ENCODE measurements around the gene RASSF5. TPM values are rescaled to one million over a fixed set of nuclear protein-coding genes. Genes with fewer than 3 reads are reported as not detected.
A peak's percentile ranks its signal among the peaks of the same experiment; 100 is the strongest.

The RASSF5 gene
- total and polyA plus RNA-seq, 2 donors (not counting 1 experiment from before 2014, with no cell fraction given), result 69.7 to 146 TPM

DNA sequence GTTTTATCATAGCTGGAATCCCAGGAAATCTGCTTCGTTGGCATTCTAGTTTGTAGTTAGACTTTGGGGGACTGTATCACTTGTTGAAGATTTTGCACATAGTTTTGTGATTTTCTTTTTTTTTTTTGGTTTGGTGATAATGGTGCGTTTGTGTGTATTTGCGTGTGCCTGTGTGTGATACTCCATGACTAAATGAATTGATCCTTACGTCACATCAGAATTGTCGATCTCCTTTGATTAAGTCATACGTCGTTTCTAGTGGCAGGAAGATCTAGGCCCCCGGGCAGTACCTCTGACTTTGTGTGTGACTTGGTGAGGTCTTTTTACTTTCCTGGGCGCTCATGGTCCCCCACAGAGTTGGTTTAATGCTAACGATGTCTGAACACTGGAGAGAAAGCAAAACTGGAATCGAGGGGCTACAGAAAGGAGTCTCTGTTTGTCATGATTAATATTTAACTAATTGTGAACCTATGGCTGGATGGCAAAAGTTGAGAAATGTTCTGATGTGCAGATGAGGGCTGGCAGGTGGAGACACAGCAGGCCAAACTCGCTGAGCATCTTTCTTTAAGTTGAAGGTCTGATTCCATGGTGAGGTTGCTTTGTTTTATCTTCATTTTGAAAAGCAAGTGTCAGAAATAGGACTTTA, 2.4 kb downstream of the RASSF5 start:
- Histone ChIP-seq H3K9me3 (ENCODE audit: control extremely low read depth in 1 of 3, control insufficient read depth in 2 of 3, insufficient read depth in 1 of 3, low read length in 2 of 3) (peaks cover 0 to 3% (median 0%) of the 10 kb centered on the region in 3 donors), H3K4me1 (ENCODE audit: control insufficient read depth in 2 of 2, insufficient read depth in 2 of 2, low read length in 2 of 2) (peaks cover 19 to 21% of the 10 kb centered on the region in 2 donors), H3K27ac (ENCODE audit: low read length in 2 of 2) (no peak overlapping the region), H3K36me3 (replicated peaks in 1 of 2; ENCODE audit: control extremely low read depth in 1 of 2, control insufficient read depth in 1 of 2, extremely low read depth in 1 of 2, insufficient read depth in 2 of 2, low read length in 1 of 2) (no peaks in the 10 kb centered on the region), H3K27me3 (replicated peaks in 1 of 4; ENCODE audit: control extremely low read depth in 1 of 4, control insufficient read depth in 3 of 4, insufficient read depth in 4 of 4, low read length in 3 of 4) (peaks cover 0 to 58% (median 19%) of the 10 kb centered on the region in 4 experiments), H3K4me3 (ENCODE audit: control extremely low read depth in 1 of 5, extremely low read depth in 1 of 5, insufficient read depth in 1 of 5, low read depth in 2 of 5, low read length in 4 of 5) (no peak overlapping the region), H3K9ac (ENCODE audit: low read length) (no peak overlapping the region), H3K79me2 (ENCODE audit: control insufficient read depth, insufficient read depth, low read length) (no peaks in the 10 kb centered on the region), H3K4me2 (replicated peaks; ENCODE audit: low read depth, low read length, poor library complexity, severe bottlenecking) (no peak overlapping the region), H2AFZ (ENCODE audit: insufficient read depth, low read depth, low read length, poor library complexity, severe bottlenecking) (no peak overlapping the region), H4K20me1 (ENCODE audit: control insufficient read depth, insufficient read depth, low read length, poor library complexity, severe bottlenecking) (no peaks in the 10 kb centered on the region)
- Mint-ChIP-seq H3K27me3 (peaks cover 32% of the 10 kb centered on the region), H3K9me3 (ENCODE audit: insufficient read depth) (no peaks in the 10 kb centered on the region), H3K4me1 (peaks cover 21% of the 10 kb centered on the region), H3K4me3 (peak overlapping the region; percentile 56), H3K27ac (no peak overlapping the region)
- ATAC-seq (ENCODE audit: low read depth) (no peak), DNase-seq (no peak)
- intact Hi-C loops (cut with micrococcal nuclease), result loop anchor here (5.0 kb wide), 1 partner anchor 37 kb away; the partner anchor contains the start of gene IKBKE
- TF ChIP-seq, protein P1, sequence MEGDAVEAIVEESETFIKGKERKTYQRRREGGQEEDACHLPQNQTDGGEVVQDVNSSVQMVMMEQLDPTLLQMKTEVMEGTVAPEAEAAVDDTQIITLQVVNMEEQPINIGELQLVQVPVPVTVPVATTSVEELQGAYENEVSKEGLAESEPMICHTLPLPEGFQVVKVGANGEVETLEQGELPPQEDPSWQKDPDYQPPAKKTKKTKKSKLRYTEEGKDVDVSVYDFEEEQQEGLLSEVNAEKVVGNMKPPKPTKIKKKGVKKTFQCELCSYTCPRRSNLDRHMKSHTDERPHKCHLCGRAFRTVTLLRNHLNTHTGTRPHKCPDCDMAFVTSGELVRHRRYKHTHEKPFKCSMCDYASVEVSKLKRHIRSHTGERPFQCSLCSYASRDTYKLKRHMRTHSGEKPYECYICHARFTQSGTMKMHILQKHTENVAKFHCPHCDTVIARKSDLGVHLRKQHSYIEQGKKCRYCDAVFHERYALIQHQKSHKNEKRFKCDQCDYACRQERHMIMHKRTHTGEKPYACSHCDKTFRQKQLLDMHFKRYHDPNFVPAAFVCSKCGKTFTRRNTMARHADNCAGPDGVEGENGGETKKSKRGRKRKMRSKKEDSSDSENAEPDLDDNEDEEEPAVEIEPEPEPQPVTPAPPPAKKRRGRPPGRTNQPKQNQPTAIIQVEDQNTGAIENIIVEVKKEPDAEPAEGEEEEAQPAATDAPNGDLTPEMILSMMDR (IDR thresholded peaks at IDR 0.05), result no peak
- TF ChIP-seq EZH2 (IDR thresholded peaks at IDR 0.05; ENCODE audit: borderline replicate concordance, insufficient read depth, low read depth, low read length, poor library complexity, severe bottlenecking), result no peak
- ChIA-PET POLR2A (no interaction called here), CTCF (no interaction called here)
- WGBS (ENCODE audit: insufficient coverage), result 97% methylated on average over 10 of the region's 12 CpGs

DNA sequence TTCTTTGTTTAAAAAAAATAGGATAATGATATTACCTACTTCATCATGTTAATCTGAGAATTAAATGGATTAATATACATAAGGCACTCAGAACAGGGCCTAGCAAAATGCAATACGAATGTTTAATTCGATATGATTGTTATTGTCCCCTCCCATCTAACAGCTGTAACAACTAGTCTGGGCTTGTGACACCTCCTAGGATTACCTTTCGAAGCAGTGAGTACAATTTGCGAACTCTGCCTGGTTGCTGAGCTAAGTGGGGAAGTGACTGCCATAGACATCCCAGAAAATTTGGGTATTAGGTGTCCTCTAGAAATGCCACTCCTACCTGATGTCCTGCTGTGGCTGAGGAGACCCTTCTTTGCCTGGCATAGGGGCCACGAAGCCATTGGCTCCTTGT, 3.0 kb downstream of the RASSF5 start:
- TF ChIP-seq, protein P1 (IDR thresholded peaks at IDR 0.05), result no peak
- TF ChIP-seq EZH2 (IDR thresholded peaks at IDR 0.05; ENCODE audit: borderline replicate concordance, insufficient read depth, low read depth, low read length, poor library complexity, severe bottlenecking), result no peak
- 56% methylated on average over 1 of the region's 5 CpGs for WGBS (ENCODE audit: insufficient coverage)
- ATAC-seq (ENCODE audit: low read depth) (no peak), DNase-seq (no peak)
- H3K27ac ChIP-seq (ENCODE audit: low read length in 2 of 2), result no peak overlapping the region
- H3K9me3 Mint-ChIP-seq (ENCODE audit: insufficient read depth), result no peaks in the 10 kb centered on the region
- POLR2A ChIA-PET, result no interaction called here
- H3K4me3 ChIP-seq (ENCODE audit: control extremely low read depth in 1 of 5, extremely low read depth in 1 of 5, insufficient read depth in 1 of 5, low read depth in 2 of 5, low read length in 4 of 5), result no peak overlapping the region
- CTCF ChIA-PET, result no interaction called here
- no peak overlapping the region for H2AFZ ChIP-seq (ENCODE audit: insufficient read depth, low read depth, low read length, poor library complexity, severe bottlenecking)
- intact Hi-C loops (cut with micrococcal nuclease), result no loop called here
- H3K27me3 ChIP-seq (replicated peaks in 1 of 4; ENCODE audit: control extremely low read depth in 1 of 4, control insufficient read depth in 3 of 4, insufficient read depth in 4 of 4, low read length in 3 of 4), result peaks cover 0 to 58% (median 19%) of the 10 kb centered on the region in 4 experiments
- no peaks in the 10 kb centered on the region for H3K36me3 ChIP-seq (replicated peaks in 1 of 2; ENCODE audit: control extremely low read depth in 1 of 2, control insufficient read depth in 1 of 2, extremely low read depth in 1 of 2, insufficient read depth in 2 of 2, low read length in 1 of 2)
- H3K4me2 ChIP-seq (replicated peaks; ENCODE audit: low read depth, low read length, poor library complexity, severe bottlenecking), result no peak overlapping the region
- peaks cover 0 to 3% (median 0%) of the 10 kb centered on the region in 3 donors for H3K9me3 ChIP-seq (ENCODE audit: control extremely low read depth in 1 of 3, control insufficient read depth in 2 of 3, insufficient read depth in 1 of 3, low read length in 2 of 3)
- H3K4me3 Mint-ChIP-seq, result no peak overlapping the region
- no peak overlapping the region for H3K27ac Mint-ChIP-seq
- H3K4me1 Mint-ChIP-seq, result peaks cover 21% of the 10 kb centered on the region
- peaks cover 32% of the 10 kb centered on the region for H3K27me3 Mint-ChIP-seq
- no peaks in the 10 kb centered on the region for H4K20me1 ChIP-seq (ENCODE audit: control insufficient read depth, insufficient read depth, low read length, poor library complexity, severe bottlenecking)
- peaks cover 19 to 21% of the 10 kb centered on the region in 2 donors for H3K4me1 ChIP-seq (ENCODE audit: control insufficient read depth in 2 of 2, insufficient read depth in 2 of 2, low read length in 2 of 2)
- H3K79me2 ChIP-seq (ENCODE audit: control insufficient read depth, insufficient read depth, low read length), result no peaks in the 10 kb centered on the region
- no peak overlapping the region for H3K9ac ChIP-seq (ENCODE audit: low read length)

All from B cell (primary cell).